DOHH2 (cell line): Measurements from ENCODE around the gene CEBPA.

ENCODE experiments used
- H3F3A ChIP-seq: fragments of 200-600 bp; sonication (generic), shearing (Covaris generic); 2 replicates; pipeline ENCODE4 v1.6.0; 2016; ENCODE audit warnings: antibody characterized with exemption, mild to moderate bottlenecking; ENCODE audit not compliant: control insufficient read depth, insufficient read depth
- H3K27ac ChIP-seq: fragments of 200-600 bp; sonication (generic); 2 replicates; pipeline ENCODE4 v1.5.1; 2014; ENCODE audit warnings: low read depth, mild to moderate bottlenecking, low read length, moderate library complexity
- H3K27me3 ChIP-seq: fragments of 200-600 bp; sonication (generic); 2 replicates; pipeline ENCODE4 v1.6.1; 2014; ENCODE audit warnings: mild to moderate bottlenecking, low read length, mixed read lengths; ENCODE audit not compliant: control insufficient read depth
- H3K36me3 ChIP-seq: fragments of 200-600 bp; sonication (generic); 2 replicates; pipeline ENCODE4 v1.6.1; 2014; ENCODE audit warnings: mild to moderate bottlenecking, low read length, moderate library complexity, mixed read lengths; ENCODE audit not compliant: control insufficient read depth
- H3K4me1 ChIP-seq: fragments of 200-600 bp; sonication (generic); 2 replicates; pipeline ENCODE4 v1.6.1; 2014; ENCODE audit warnings: mild to moderate bottlenecking, low read length, mixed read lengths; ENCODE audit not compliant: control insufficient read depth
- H3K4me2 ChIP-seq: fragments of 200-600 bp; sonication (generic); 2 replicates; pipeline ENCODE4 v1.6.0; 2014; ENCODE audit warnings: mild to moderate bottlenecking, low read length, moderate library complexity
- H3K4me3 ChIP-seq: fragments of 200-600 bp; sonication (generic); 2 replicates; pipeline ENCODE4 v1.5.1; 2014; ENCODE audit warnings: mild to moderate bottlenecking, low read length, mixed read lengths
- H3K79me2 ChIP-seq: fragments of 200-600 bp; sonication (generic); 2 replicates; pipeline ENCODE4 v1.6.1; 2014; ENCODE audit warnings: mild to moderate bottlenecking, low read length, mixed read lengths; ENCODE audit not compliant: control insufficient read depth
- H3K9me2 ChIP-seq: fragments of 200-600 bp; sonication (generic); replicated peaks from 2 replicates; pipeline ENCODE4 v1.6.1; 2014; ENCODE audit warnings: mild to moderate bottlenecking, low read length, mixed read lengths; ENCODE audit not compliant: control insufficient read depth
- H3K9me3 ChIP-seq: fragments of 200-600 bp; sonication (generic); 2 replicates; pipeline ENCODE4 v1.6.1; 2014; ENCODE audit warnings: antibody characterized with exemption, low read length, mixed read lengths; ENCODE audit not compliant: control insufficient read depth, insufficient read depth
- H4K20me1 ChIP-seq: fragments of 200-600 bp; sonication (generic); 2 replicates; pipeline ENCODE4 v1.6.0; 2014; ENCODE audit warnings: low read depth, mild to moderate bottlenecking, antibody characterized with exemption, low read length, moderate library complexity; ENCODE audit not compliant: control insufficient read depth, insufficient read depth
- EZH2phosphoT487 ChIP-seq: fragments of 200-600 bp; sonication (generic); IDR thresholded peaks from 2 replicates; pipeline ENCODE4 v1.6.1; 2017; ENCODE audit warnings: borderline replicate concordance, mild to moderate bottlenecking, antibody characterized with exemption, low read length, moderate library complexity, mixed read lengths
- TF ChIP-seq, protein P1 (sequence below): fragments of 200-600 bp; sonication (generic); IDR thresholded peaks from one replicate; pipeline ENCODE4 v1.5.1; 2014; ENCODE audit warnings: antibody characterized with exemption, mild to moderate bottlenecking, low read depth, low read length; ENCODE audit not compliant: poor library complexity, severe bottlenecking

Gene CEBPA

DNA sequence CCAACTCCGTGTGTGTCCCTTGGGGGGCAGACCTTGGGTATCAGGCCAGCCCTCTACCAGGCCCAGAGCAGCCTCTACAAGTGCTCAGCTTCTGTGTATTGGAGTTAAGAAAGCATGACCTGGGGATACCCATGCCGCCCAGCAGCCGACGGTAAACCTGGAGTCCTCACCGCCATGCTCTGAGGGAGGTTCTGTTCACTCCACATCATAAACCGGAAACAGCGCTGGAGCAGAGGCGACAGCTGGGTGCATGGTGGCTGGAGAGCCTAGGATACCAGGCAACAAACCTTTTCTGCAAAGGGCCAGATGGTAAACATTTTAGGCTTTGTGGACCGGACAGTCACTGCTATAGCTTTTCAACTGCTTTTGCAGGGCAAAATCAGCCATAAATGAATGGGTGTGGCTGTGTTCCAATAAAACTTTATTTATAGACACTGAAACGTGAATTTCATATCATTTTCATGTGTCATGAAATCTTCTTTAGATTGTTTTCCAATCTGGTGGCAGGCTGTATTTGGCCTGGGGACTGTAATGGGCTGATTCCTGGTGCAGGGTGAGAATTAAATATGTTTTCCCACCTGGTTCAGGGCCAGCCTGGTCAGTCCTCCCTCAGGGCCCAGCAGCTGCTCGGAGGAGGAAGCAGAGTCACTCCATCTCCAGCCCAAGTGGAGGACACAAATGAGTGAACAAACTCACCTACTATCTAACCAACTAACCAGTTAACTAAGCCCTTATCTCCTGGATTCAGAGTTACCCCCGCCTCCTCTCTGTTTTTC, 30.9 kb downstream of the CEBPA start:
- H3K4me1 ChIP-seq = peaks cover 5% of the 10 kb centered on the region; the same call in 1 of the 2 replicates
- no peaks in the 10 kb centered on the region for H3K9me2 ChIP-seq
- H3K4me3 ChIP-seq = no peak overlapping the region
- TF ChIP-seq, protein P1, sequence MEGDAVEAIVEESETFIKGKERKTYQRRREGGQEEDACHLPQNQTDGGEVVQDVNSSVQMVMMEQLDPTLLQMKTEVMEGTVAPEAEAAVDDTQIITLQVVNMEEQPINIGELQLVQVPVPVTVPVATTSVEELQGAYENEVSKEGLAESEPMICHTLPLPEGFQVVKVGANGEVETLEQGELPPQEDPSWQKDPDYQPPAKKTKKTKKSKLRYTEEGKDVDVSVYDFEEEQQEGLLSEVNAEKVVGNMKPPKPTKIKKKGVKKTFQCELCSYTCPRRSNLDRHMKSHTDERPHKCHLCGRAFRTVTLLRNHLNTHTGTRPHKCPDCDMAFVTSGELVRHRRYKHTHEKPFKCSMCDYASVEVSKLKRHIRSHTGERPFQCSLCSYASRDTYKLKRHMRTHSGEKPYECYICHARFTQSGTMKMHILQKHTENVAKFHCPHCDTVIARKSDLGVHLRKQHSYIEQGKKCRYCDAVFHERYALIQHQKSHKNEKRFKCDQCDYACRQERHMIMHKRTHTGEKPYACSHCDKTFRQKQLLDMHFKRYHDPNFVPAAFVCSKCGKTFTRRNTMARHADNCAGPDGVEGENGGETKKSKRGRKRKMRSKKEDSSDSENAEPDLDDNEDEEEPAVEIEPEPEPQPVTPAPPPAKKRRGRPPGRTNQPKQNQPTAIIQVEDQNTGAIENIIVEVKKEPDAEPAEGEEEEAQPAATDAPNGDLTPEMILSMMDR = no peak
- no peak for TF ChIP-seq EZH2phosphoT487
- no peaks in the 10 kb centered on the region for H3F3A ChIP-seq
- no peaks in the 10 kb centered on the region for H3K36me3 ChIP-seq
- no peak overlapping the region for H3K4me2 ChIP-seq
- H3K79me2 ChIP-seq = no peaks in the 10 kb centered on the region
- H3K27ac ChIP-seq = no peak overlapping the region
- H4K20me1 ChIP-seq = no peaks in the 10 kb centered on the region
- H3K9me3 ChIP-seq = no peaks in the 10 kb centered on the region
- H3K27me3 ChIP-seq = no peaks in the 10 kb centered on the region

DNA sequence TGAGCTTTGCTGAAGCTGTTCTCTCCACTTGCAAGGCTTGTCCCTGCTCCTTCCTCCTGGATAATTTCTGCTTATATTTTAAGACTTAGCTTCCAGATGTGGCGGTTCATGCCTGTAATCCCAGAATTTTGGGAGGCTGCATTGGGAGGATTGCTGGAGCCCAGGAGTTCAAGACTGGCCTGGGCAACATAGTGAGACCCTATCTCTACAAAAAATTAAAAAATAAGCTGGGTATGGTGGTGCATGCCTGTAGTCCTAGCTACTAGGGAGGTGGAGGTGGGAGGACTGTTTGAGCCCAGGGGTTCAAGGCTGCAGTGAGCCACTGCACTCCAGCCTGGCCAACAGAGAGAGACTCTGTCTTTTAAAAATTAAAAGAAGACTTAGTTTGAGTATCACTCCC, 31.6 kb downstream of the CEBPA start:
- H3K27me3 ChIP-seq = no peaks in the 10 kb centered on the region
- H3K9me3 ChIP-seq = no peaks in the 10 kb centered on the region
- H3K9me2 ChIP-seq = no peaks in the 10 kb centered on the region
- H3K4me1 ChIP-seq = peaks cover 5% of the 10 kb centered on the region; the same call in 1 of the 2 replicates
- no peaks in the 10 kb centered on the region for H3K36me3 ChIP-seq
- no peak overlapping the region for H3K27ac ChIP-seq
- no peaks in the 10 kb centered on the region for H3F3A ChIP-seq
- H3K4me2 ChIP-seq = no peak overlapping the region
- H4K20me1 ChIP-seq = no peaks in the 10 kb centered on the region
- H3K79me2 ChIP-seq = no peaks in the 10 kb centered on the region
- TF ChIP-seq, protein P1 = no peak
- no peak for TF ChIP-seq EZH2phosphoT487
- no peak overlapping the region for H3K4me3 ChIP-seq

DNA sequence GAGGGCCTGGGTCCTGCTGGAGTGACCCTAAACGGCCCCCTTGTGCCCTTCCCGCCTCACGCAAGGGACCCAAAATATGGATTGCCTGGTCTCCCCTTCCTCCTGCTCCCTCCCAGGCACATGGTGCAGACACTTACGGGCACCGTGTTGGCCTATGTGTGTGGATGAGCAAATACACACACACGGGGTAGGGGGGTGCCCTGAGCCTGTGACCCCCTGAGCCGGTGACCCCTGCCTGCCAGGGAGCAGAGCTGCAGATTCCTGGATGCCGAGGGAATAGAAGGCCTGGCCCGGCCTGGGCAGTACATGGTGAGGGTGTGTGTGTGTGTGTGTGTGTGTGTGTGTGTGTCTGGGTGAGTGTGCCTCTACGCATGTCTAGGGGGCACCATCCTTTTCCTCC, 33.3 kb downstream of the CEBPA start:
- no peaks in the 10 kb centered on the region for H3K79me2 ChIP-seq
- TF ChIP-seq, protein P1 = no peak
- no peak for TF ChIP-seq EZH2phosphoT487
- H3K4me2 ChIP-seq = no peak overlapping the region
- no peaks in the 10 kb centered on the region for H3K27me3 ChIP-seq
- H3K9me2 ChIP-seq = no peaks in the 10 kb centered on the region
- H3K27ac ChIP-seq = no peak overlapping the region
- no peaks in the 10 kb centered on the region for H3F3A ChIP-seq
- peaks cover 5% of the 10 kb centered on the region; the same call in 1 of the 2 replicates for H3K4me1 ChIP-seq
- H4K20me1 ChIP-seq = no peaks in the 10 kb centered on the region
- H3K36me3 ChIP-seq = no peaks in the 10 kb centered on the region
- H3K9me3 ChIP-seq = no peaks in the 10 kb centered on the region
- no peak overlapping the region for H3K4me3 ChIP-seq
